ENCODE measurements around the gene PPP5C.
"Not testable (repeated sequence)": the region's sequence is repeated elsewhere in the genome, so short reads cannot be mapped to it uniquely, and the experiment has no call there.

Gene PPP5C

DNA sequence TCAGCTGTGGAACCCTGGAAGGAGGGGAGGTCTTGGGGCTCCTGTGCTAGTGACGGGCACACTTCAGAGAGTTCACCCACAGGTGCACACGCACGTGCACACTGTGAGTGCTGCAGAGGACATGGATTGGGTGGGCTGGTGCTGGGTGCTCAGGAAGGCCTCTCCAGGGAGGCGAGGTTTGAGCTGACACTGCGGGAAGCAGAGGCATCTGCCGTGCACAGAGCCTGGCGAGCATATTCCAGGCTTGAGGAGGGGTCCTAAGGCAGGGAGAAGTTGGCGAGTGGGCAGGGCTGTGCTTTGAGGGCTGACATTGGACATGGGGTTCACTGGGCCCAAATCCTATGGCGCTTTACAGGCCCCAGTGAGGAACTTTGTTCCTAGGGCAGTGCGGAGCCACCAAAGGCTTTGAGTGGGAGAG lies 40.8 kb downstream of the PPP5C start:
- DNase-seq: no peak

DNA sequence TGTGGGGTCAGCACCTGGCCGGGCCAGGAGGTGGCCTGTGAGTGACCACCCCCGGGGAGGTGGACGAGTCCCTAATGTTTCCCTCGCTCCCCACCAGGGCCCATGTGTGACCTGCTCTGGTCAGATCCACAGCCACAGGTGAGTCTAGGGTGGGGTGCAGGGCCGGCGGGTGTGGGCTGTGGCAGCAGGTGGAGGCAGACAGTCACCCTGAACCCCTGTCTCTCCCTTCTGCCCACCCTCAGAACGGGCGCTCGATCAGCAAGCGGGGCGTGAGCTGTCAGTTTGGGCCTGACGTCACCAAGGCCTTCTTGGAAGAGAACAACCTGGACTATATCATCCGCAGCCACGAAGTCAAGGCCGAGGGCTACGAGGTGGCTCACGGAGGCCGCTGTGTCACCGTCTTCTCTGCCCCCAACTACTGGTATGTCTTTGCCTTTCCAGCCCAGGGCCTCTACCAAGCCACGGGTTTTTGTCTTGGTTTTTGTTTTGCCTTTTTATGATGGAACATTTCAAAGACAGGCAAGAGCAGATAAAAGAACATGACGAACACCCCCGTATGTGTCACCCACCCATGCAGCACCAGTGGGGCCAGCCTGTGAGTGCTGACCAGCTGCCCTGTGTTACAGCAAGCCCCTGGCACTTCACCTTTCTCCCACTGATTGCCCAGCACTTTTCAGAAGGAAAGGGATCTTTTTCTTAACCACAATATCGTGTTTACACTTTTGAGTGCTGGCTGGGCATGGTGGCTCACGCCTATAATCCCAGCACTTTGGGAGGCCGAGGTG lies 41.6 kb downstream of the PPP5C start:
- DNase-seq: no peak

DNA sequence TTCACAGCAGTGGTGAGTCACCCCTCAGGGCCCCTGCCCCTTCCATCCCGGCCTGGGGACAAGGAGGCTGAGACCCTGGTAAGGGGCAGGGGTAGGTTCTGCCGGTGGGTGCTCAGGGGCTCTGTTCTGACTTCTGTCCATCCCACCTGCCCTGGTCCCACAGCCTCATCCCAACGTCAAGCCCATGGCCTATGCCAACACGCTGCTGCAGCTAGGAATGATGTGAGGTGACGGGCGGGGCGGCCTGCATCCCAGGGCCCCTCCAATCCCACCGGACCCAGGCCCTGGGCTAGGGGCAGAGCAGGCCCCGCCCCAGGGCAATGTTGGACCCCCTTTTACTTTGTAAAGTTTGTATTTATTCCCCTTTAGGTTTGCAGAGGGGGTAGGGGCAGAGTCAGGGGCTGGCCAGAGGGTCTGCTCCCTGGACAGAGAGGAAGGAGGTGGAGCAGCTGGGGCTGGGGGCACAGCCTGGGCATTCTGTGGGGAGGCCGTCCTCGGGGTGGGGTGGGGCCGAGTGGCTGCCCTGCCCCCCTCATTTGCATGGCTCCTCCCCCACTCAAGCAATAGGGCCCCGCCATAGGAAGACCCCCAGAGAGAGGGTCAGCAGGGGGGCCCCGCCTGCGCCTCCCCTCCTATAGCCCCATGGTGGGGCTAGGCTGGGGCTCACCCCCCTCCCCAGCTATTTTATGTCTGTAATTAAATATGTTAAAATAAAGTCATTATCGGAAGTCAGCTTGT lies 43.4 kb downstream of the PPP5C start:
- DNase-seq: no peak

DNA sequence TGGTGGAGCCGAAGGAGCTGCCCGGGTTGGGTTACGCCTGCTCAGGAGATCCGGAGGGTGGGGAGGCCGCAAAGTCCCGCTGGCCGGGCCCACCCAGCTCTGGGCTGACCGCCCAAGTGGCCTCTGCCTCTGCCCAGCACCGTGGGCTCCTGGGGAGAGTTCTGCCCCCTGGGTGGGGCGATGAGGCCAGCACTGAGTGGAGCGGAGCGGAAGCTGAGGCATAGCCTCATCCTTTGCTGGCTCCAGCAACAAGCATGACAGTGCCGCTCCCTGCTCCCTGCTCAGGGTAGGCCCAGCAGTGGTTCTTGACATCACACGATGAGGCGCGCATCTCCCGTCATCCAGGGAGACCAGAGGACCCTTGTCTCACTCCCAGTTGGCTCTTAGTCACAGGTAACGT lies 44.0 kb downstream of the PPP5C start:
- no peak for DNase-seq

DNA sequence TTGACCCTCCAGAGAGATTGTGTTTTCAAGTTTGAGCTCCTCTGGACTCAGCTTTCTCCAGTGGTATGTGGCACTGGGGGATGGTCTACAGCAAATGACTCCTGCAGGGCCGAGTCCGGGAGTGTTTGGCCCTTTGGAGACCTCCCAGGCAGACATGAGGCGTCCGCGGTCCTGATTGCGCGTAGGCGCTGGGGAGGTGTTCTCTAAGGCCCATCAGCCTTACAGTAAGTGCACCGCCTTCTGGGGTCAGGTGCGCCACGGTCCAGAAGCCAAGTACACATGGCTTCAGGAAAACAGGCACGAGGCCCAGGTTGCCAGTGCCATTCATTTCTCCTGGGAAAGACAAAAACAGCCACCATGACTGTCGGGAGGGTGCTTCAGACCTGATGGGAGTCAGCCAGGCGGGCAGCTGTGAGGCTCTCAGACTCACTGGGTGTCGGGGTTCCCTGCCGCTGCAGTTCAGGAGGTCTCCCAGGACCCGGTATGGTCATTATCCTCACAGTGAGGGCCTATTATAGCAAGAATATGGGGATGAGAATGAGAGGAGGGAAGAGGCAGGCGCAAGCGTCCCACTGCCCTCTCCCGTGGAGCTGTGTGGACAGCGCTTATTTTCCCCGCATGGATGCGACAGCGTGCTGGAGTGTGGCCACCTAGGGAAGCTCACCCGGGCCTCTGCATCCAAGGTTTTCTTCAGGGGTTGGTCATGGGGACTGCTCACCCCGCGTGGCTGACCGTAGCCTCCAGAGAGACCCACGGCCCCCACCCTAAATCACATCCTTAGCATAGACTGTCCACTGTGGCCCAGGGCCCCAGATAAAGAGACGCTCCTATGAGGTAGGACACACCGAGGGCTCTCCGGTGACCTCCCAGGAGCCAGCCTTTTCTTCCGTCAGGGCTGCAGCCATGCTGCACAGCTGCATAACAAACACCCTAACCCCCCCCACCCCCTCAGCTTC lies 44.7 kb downstream of the PPP5C start:
- no peak for DNase-seq

DNA sequence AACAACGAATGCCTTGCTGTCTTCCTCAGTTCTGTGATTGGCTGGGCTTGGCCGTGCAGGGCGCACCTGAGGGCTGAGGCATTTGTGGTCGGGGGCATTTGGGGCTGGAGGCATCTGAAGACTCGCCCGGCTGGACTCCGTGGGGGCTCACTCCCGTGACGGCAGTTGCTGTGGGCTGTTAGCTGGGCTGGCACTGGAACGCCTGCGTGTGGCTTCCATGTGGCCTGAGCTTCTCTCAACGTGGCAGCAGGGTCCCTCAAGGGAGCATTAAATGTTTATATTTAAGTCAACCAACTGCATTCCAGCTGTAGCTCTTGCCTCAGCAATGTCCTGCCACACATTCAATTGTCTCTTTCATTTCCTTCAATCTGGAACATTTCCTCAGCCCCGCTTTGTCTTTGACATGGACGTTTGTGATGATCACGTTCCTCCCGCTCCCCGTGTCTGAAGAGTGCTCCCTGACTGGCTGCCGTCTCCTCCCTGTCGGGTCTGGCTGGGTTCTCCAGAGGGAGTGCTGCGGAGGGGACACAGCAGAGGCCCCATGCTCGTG lies 45.4 kb downstream of the PPP5C start:
- DNase-seq: no peak

DNA sequence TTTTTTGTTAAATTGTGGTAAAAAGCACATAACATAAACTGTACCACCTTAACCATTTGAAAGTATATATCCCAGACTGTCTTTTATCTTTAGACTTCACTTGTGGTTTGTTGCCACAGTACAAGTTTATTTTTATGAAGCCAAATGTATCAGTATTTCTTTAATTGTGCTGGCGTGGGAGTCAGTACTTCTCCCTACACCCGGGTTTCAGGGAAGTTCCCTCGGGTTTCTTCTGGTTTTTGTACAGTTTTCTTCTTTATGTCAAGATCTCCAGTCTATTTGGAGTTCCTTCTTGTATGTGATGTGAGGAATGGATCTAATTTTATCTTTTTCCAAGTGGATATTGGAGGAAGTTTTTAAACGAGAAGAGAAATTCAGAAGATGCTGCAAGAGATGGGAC lies 46.0 kb downstream of the PPP5C start:
- DNase-seq: no peak

DNA sequence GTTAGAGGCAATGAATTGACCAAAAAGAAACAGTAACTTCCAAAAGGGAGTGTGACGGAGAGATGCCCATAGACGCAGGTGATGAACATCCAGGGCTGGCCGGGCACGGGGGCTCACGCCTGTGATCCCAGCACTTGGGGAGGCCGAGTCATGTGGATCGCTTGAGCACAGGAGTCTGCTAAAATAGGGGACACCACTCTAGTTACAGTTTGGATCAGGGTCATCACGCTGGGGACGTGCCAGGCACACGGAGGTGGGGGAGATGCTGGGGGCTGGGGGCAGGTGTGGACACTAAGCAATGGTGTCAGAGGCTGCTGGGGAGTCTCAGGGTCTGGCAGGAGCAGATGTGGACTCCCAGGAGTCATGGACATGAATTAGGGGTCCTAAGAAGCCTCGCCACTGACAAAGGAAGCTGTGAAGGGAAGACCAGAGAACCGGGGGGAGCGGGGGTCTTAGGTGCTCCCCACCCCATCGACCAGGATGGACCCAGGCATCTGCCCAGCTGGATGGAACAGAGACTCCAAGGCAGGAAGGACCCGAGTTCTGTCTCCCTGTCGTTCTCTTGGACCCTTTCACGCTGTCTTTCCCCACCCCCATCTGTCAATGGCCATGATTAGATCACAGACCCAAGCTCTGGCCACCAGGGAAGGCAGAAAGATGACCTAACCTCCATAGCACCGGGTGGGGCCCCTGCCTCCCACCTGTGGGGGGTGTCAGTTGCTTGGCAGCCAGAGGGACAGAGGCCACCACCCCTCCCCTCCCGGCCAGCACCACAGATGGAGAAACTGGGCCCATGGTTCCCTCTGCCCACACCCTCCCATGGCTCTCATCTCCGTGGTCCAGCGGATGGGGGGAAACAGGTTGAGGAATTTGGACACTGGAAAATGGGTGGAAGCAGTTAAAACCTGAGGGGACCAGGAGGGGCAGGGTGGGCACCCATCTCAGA lies 46.8 kb downstream of the PPP5C start:
- no peak for DNase-seq

DNA sequence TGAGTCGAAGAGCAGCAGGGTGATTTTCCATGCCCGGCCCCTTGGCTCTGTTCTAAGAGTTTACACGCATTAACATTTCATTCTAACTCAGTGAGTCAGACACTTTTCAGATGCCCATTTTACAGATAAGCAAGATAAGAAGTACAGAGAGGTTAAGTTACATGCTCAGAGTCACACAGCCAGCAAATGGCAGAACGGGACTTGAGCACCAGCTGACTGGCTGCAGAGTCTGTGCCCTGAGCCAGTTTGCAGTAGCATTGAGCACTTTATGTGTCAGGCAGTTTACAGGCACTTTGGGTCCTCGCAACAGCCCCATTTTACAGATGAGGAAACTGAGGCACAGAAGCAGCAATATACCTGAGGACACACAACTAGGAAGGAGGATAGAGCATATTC lies 47.5 kb downstream of the PPP5C start:
- no peak for DNase-seq

DNA sequence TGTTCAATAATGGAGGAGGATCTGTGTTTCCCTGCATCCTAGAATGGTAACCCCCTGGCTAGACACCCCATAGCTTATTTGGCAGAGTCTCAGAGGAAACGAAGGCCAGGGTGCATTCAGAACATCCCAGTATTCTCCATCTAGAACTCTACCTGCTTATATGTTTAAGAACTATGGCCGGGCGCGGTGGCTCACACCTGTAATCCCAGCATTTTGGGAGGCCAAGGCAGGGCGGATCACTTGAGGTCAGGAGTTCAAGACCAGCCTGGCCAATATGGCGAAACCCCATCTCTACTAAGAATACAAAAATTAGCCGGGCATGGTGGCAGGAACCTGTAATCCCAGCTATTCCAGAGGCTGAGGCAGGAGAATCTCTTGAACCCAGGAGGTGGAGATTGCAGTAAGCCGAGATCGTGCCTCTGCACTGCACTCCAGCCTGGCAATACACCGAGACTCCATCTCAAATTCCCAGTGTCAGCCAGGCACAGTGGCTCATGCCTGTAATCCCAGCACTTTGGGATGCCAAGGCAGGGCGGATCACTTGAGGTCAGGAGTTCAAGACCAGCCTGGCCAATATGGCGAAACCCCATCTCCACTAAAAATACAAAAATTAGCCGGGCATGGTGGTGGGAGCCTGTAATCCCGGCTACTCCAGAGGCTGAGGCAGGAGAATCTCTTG lies 51.1 kb downstream of the PPP5C start:
- not testable (repeated sequence) for DNase-seq

DNA sequence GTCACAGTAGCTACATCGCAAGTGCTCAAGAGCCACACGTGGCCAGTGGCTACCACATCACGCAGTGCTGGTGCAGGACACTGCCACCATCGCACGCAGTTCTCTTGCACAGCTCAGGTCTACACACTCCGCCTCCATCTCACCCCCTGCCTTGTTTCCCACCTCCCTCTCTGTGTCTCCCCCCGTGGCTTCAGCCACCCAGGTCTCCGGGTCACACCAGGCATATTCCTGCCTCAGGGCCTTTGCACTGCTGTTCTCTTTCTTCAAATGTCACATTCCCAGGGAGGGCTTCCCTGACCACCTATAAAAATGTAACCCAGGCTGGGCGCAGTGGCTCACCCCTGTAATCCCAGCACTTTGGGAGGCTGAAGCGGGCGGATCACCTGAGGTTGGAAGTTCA lies 55.8 kb downstream of the PPP5C start:
- no peak for DNase-seq

DNA sequence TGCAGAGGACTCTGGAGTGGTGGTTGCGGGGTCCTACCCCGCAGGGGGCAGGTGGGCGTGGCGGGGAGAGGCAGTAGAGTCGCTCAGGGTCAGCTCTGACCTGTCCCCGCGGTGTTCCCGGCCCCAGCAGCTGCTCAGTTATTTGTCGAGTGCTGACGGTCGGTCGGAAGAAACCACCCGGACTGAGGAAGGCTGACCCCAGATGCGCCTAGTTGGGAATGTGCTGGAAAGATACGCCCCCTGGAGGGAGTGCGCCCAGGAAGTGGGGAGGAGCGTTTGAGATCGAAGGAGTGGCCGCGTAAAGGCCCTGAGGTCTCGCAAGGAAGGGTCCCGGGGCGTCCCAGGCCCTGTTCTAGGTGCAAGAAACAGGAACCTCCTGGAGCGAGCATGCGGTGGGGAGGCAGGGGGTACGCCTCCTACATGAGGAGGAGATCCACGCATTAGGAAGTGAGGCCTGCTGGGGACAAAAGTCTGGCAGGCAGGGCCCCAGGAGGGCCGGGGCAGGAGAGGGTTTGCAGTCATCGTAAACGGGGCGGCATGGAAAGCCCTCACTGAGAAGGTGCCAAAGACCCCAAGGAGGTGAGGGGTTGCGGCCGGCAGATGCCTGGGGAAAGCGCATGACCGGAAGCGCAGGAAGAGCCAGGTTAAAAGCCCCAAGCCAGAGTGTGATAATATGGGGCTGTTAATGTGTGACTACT lies 57.3 kb downstream of the PPP5C start:
- DNase-seq: no peak

DNA sequence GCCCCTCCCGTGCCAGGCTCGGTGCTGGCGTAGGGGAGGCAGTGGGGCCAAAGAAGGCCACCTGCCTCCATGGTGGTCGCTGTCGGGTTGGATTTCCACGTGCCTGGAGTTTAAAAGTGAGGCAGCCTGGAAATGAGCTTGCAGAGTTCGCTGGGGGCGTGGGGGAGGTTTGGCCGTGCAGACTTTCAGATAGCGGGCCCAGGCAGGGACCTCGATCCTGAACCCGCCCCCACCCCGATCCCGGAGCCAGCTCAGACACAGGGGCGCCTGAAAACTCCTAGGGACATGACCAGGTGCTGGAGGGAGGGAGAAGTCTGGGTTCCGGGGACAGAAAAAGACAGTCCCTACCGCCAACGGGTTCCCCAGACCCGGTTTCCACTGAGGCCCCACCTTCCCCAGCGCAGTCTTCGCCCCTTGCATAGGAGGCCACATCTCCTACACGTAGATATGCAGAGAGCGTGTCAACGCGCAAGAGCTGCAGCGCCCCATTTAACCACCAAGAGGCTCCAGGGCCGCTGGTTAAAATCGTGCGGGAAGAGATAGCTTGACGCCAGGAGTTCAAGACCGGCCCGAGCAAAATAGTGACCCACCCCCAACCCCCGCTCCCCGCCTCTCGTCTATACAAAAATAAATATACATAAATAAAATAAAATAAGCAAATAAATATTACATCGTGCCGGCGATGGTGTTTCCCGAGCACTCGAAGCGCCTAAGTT lies 58.0 kb downstream of the PPP5C start:
- no peak for DNase-seq

DNA sequence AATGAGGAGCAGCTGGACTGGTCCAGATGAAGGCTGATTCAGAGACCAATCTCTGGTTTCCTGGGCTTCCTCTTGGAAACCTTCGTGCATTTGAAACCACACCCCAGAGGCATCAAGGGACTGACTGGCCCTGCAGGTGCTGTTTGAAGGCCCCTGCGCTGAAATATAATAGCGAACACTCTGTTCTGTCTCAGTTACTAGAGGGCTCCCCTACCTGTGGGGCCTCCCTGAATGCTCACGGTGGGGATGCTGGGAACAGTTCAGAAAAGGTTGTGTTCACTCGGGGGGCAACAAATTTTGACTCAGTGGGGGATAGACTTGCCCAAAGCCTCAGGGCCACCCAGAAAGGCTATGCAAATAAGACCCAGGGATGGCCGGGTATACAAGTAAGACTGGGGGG lies 60.1 kb downstream of the PPP5C start:
- DNase-seq: no peak

DNA sequence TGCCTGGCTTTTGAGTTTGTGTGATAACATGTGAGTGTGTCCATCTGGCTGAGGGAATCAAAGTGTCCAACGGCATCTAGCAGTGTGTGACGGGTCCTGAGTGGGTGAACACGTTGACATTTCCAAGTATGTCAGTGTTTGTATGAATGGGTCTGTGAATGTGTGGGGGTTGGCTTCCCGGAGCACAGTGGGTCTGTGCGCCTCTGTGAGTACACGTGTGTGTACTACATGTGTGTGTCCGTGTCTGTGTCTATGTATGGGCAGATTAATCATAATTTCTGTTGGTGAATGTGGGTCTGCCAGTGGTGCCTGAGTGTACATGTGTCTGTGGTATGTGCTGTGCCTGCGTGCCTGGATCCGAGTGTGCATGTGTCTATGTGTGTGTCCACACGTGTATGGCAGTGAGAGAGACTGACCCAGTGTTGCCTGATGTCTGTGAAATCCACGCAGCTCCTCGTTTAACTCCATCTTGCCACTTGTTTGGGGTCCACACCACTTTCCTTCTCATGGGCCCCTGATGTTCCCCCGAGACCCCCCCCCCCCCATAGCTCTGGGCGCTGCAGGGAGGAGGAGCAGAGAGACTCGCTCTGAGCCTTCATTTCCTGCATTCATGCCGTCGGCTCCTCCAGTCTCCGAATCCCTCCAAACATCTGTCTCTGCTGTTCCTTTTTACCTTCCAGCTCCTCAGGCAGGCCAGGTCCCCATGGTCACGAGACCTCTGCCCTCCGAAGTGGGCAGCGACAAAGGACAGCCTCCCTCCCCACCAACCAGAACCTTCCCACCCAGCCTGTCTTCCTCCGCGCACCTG lies 61.2 kb downstream of the PPP5C start:
- DNase-seq: no peak

DNA sequence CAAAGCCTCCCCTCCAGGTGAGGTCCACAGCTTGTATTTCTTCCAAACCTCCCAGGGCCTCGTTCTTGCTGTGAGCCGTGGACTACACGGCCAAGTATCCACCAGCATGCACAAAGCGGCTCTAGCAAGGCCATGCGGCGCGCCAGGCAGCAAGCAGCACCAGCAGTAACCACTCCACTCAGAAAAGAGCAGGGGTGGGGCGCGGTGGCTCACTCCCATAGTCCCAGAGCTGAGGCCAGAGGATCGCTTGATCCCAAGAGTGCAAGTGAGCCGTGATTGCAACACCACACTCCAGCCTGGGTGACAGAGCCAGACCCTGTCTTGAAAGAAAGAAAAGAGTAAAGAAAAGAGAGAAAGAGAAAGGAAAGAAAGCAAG lies 61.8 kb downstream of the PPP5C start:
- DNase-seq: no peak

DNA sequence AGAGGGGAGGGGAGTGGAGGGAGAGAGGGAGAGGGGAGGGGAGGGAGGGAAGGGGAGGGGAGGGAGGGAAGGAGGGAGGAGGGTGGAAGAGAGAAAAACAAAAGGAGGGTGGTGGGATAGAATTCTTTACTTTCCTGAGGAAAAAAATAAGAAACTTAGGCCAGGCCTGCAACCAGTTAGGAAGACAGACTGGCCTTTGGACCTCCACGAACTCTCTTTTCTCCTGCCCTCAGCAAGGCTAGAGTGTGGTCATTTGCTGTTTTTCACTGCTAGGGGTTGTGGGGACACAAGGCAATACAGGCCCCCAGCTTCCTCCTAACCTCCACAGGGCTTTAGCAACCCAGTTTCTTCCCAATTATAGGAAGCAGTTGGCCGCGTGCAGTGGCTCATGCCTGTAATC lies 62.3 kb downstream of the PPP5C start:
- DNase-seq: no peak

DNA sequence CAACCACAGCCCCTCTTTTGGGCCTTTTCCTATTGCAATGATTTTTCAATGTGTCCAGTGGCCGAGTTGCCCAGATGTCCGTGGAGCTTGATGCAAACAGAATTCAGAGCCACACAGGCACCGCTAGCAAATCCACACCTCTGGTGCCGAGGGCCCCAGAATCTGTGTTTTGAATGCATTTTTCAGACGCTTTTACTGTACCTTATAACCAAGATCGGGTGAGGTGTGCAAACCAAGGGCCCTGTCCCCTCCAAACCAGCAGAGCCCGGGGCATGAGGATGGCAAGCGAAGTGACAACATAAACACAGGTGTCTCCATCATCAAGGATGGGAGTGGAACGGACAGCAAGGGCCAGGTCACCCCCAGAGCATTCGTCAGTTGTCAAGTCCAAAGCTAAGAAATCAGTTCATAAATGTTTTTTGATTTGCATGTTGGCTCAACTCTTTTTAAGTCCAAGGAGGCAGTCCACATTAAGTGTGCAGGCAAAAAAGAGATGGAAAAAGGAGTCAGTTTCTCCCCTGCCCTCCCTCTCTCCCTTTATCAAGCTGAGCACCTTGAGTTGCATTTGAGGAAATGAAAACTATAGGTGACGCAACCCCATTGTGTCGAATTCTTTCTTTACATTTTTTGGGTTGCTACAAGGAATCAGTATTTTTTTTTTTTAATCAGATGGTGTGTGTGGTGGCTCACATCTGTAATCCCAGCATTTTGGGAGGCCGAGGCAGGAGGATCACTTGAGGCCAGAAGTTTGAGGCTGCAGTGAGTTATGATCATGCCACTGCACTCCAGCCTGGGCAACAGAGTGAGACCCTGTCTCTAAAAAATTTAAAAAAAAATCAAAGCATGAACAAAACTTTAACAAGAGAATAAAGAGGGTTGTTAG lies 63.6 kb downstream of the PPP5C start:
- no peak for DNase-seq

All from stimulated activated naive CD4-positive, alpha-beta T cell (primary cell).